Measurements from ENCODE around the gene SLC25A41. TPM values are rescaled to one million over a fixed set of nuclear protein-coding genes. Genes with fewer than 3 reads are reported as not detected.

Gene SLC25A41
- total RNA-seq, 1 donor, result not detected

GRCh38 chr19:6424195-6424938 is 9.2 kb downstream of the SLC25A41 start, which contains the start of gene KHSRP:
TSS of gene KHSRP (minus strand) at chr19:6424811. CDS start at chr19:6424701, 110 bp downstream.
- no peak for TF ChIP-seq CTCF (IDR thresholded peaks at IDR 0.05; ENCODE audit: insufficient read depth, low read depth, low read length)
- peak within 1 kb of the TSS; percentile 96 for H3K4me3 ChIP-seq (ENCODE audit: low read depth, low read length)
- no peak for DNase-seq (ENCODE audit: low read depth)

GRCh38 chr19:6423499-6424194 is 9.9 kb downstream of the SLC25A41 start:
- DNase-seq (ENCODE audit: low read depth), result peak; percentile 55
- peak overlapping the region; percentile 96 for H3K4me3 ChIP-seq (ENCODE audit: low read depth, low read length)
- no peak for TF ChIP-seq CTCF (IDR thresholded peaks at IDR 0.05; ENCODE audit: insufficient read depth, low read depth, low read length)

GRCh38 chr19:6421075-6422014 is 12.2 kb downstream of the SLC25A41 start:
- no peak overlapping the region for H3K4me3 ChIP-seq (ENCODE audit: low read depth, low read length)
- DNase-seq (ENCODE audit: low read depth), result no peak
- TF ChIP-seq CTCF (IDR thresholded peaks at IDR 0.05; ENCODE audit: insufficient read depth, low read depth, low read length), result no peak

- DNase-seq (ENCODE audit: low read depth), result no peak
- no peak for TF ChIP-seq CTCF (IDR thresholded peaks at IDR 0.05; ENCODE audit: insufficient read depth, low read depth, low read length)
- H3K4me3 ChIP-seq (ENCODE audit: low read depth, low read length), result no peak overlapping the region
These were observed 15.0 kb downstream of the SLC25A41 start for GRCh38 chr19:6418562-6418932.

GRCh38 chr19:6417713-6418561 is 15.6 kb downstream of the SLC25A41 start:
- H3K4me3 ChIP-seq (ENCODE audit: low read depth, low read length), result no peak overlapping the region
- TF ChIP-seq CTCF (IDR thresholded peaks at IDR 0.05; ENCODE audit: insufficient read depth, low read depth, low read length), result peak; percentile 45
- peak; percentile 17 for DNase-seq (ENCODE audit: low read depth)
